ENCODE data around the gene LRRK1. TPM values are rescaled to one million over a fixed set of nuclear protein-coding genes. Genes with fewer than 3 reads are reported as not detected.

Gene LRRK1
- total RNA-seq, 1 experiment from 2014 or later, result 7.6 TPM

GRCh38 chr15:101111570-101112262, 192.6 kb downstream of the LRRK1 start (continued):
- no peak for TF ChIP-seq FOXP4 (CRISPR knock-in tag; IDR thresholded peaks at IDR 0.05)

- Mint-ChIP-seq H3K27ac (peak overlapping the region; percentile 55), H3K27me3 (ENCODE audit: low read depth) (no peaks in the 10 kb centered on the region), H3K4me1 (peaks cover 10% of the 10 kb centered on the region), H3K9me3 (peaks cover 3% of the 10 kb centered on the region; the same call in 1 of the 2 replicates), H3K36me3 (no peaks in the 10 kb centered on the region; the same call in 1 of the 2 replicates), H3K4me3 (no peak overlapping the region)
- DNase-seq (ENCODE audit: low spot score) (no peak), ATAC-seq (no peak)
- CTCF ChIA-PET, result interaction anchor here (2.4 kb wide), 1 partner anchor 104 kb away, joined by 8 read pairs; no protein-coding TSS in a partner anchor
- POLR2A ChIA-PET, result interaction anchor here (0.6 kb wide), 1 partner anchor 92 kb away, joined by 4 read pairs; no protein-coding TSS in a partner anchor
- TF ChIP-seq NR3C1 (CRISPR knock-in tag; conservative IDR thresholded peaks at IDR 0.05; ENCODE audit: low read depth), result no peak
- no peak for TF ChIP-seq ERG (CRISPR knock-in tag; IDR thresholded peaks at IDR 0.05)
Observed at GRCh38 chr15:101112336-101113113, 193.4 kb downstream of the LRRK1 start.

- no peak for TF ChIP-seq ZNF423 (CRISPR knock-in tag; IDR thresholded peaks at IDR 0.05)
- TF ChIP-seq ZSCAN18 (CRISPR knock-in tag; IDR thresholded peaks at IDR 0.05), result no peak
- no peak for TF ChIP-seq MLX (CRISPR knock-in tag; IDR thresholded peaks at IDR 0.05)
- TF ChIP-seq CBFB (CRISPR knock-in tag; IDR thresholded peaks at IDR 0.05; ENCODE audit: low read depth), result no peak
- no peak for TF ChIP-seq FOXJ3 (CRISPR knock-in tag; IDR thresholded peaks at IDR 0.05; ENCODE audit: borderline replicate concordance)
- TF ChIP-seq ZNF532 (CRISPR knock-in tag; IDR thresholded peaks at IDR 0.05; ENCODE audit: borderline replicate concordance), result no peak
- no peak for TF ChIP-seq ZNF219 (CRISPR knock-in tag; IDR thresholded peaks at IDR 0.05; ENCODE audit: borderline replicate concordance)
- TF ChIP-seq SMAD3 (CRISPR knock-in tag; IDR thresholded peaks at IDR 0.05; ENCODE audit: borderline replicate concordance), result no peak
- no peak for TF ChIP-seq CREM (CRISPR knock-in tag; IDR thresholded peaks at IDR 0.05)
- no peak for TF ChIP-seq RORB (CRISPR knock-in tag; IDR thresholded peaks at IDR 0.05)
- TF ChIP-seq FOXP1 (CRISPR knock-in tag; IDR thresholded peaks at IDR 0.05; ENCODE audit: borderline replicate concordance), result no peak
- TF ChIP-seq PREB (CRISPR knock-in tag; IDR thresholded peaks at IDR 0.05; ENCODE audit: borderline replicate concordance), result no peak
- TF ChIP-seq CDX4 (CRISPR knock-in tag; IDR thresholded peaks at IDR 0.05; ENCODE audit: borderline replicate concordance), result no peak
- H3K4me3 Mint-ChIP-seq, result no peak overlapping the region
- CTCF ChIA-PET, result interaction anchor here (1.4 to 2.4 kb wide), 2 partner anchors 21 to 105 kb away, joined by 5 to 8 read pairs; no protein-coding TSS in a partner anchor
- ATAC-seq (no peak), DNase-seq (ENCODE audit: low spot score) (no peak)
- no peaks in the 10 kb centered on the region for H3K27me3 Mint-ChIP-seq (ENCODE audit: low read depth)
- H3K4me1 Mint-ChIP-seq, result peaks cover 10% of the 10 kb centered on the region
- POLR2A ChIA-PET, result interaction anchor here (1.1 kb wide), 1 partner anchor 44 kb away, joined by 3 read pairs; no protein-coding TSS in a partner anchor
- no peak overlapping the region for H3K27ac Mint-ChIP-seq
- H3K36me3 Mint-ChIP-seq, result no peaks in the 10 kb centered on the region; the same call in 1 of the 2 replicates
- no peaks in the 10 kb centered on the region for H3K9me3 Mint-ChIP-seq
Observed at GRCh38 chr15:101113114-101114005, 194.2 kb downstream of the LRRK1 start.

Measured in WTC11 (cell line).